ENCODE measurements around the gene BATF2. TPM values are rescaled to one million over a fixed set of nuclear protein-coding genes. Genes with fewer than 3 reads are reported as not detected.

BATF2 gene
- total and polyA plus RNA-seq, 10 of the 15 experiments (the other 5 are each of a cell fraction or from before 2014, with no cell fraction given), result 0.18 to 1.1 (median 0.38) TPM; not detected in 1

DNA sequence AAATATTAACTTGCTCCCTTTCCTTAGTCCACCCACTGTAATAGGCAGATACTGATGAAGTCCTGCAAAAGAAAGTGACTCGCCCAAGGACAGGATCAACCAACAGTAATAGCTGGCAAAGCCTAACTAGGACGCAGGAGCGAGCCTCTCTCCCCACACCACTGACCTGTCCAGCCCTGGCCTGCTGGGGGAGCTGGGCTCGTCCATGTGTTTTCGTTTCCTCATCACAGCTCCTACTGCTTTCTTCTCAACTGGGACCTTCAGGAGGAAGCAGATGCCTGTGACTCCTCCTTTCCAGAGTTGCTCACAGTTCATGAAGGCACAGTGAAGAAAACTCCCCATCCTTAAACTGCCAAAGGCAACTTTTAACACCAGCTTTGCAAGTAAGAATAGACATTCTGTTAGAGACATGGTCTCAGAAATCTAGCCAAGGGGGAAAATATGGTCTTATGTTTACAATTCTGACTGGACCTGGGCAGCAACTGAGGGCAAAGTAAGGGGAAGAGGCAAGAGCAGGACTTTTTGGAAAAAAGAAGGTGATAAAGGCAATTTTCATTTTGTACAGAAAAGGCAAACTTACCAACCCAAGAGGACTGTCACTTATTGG, 49.5 kb downstream of the BATF2 start:
- ChIA-PET RAD21 (ENCODE audit: unreplicated experiment) (interaction anchor here (0.7 kb wide), 1 partner anchor 96 kb away, joined by 3 read pairs; no protein-coding TSS in a partner anchor), SMC1A (ENCODE audit: uncharacterized antibody, unreplicated experiment) (interaction anchor here (0.8 to 1.1 kb wide), 2 partner anchors 9 to 592 kb away, joined by 3 read pairs; no protein-coding TSS in a partner anchor), POLR2A (no interaction called here), CTCF (interaction anchor here (0.5 to 1.6 kb wide), 3 partner anchors 234 to 300 kb away, joined by 3 read pairs; no protein-coding TSS in a partner anchor)
- no peak overlapping the region for H3K9ac ChIP-seq (ENCODE audit: control insufficient read depth, insufficient read depth, low read length)
- H3K79me2 ChIP-seq (ENCODE audit: control insufficient read depth, insufficient read depth, low read length), result no peaks in the 10 kb centered on the region
- H3K36me3 ChIP-seq (ENCODE audit: control insufficient read depth in 2 of 2, insufficient read depth in 2 of 2, low read length in 1 of 2), result no peaks in the 10 kb centered on the region
- ATAC-seq (no peak), FAIRE-seq (no peak), DNase-seq (ENCODE audit: low read depth, low spot score) (no peak)
- H4K20me1 ChIP-seq (ENCODE audit: control insufficient read depth, insufficient read depth), result 0 out of 2 replicates have a peak, but pooled peaks cover 2% of the 10 kb centered on the region
- H3K4me2 ChIP-seq (ENCODE audit: control insufficient read depth, insufficient read depth), result no peak overlapping the region
- BruUV-seq (replicated peaks), result no TSS peak
- no peaks in the 10 kb centered on the region for H3K9me3 ChIP-seq (replicated peaks; ENCODE audit: control insufficient read depth, insufficient read depth, low read length)
- H3K27me3 ChIP-seq (replicated peaks in 1 of 2; ENCODE audit: control insufficient read depth in 2 of 2, insufficient read depth in 2 of 2, low read length in 1 of 2), result no peaks in the 10 kb centered on the region
- intact Hi-C loops (cut with micrococcal nuclease; ENCODE audit: unreplicated experiment), result no loop called here
- H2AFZ ChIP-seq (ENCODE audit: control insufficient read depth, low read depth, low read length), result no peak overlapping the region
- no peaks in the 10 kb centered on the region; the same call in 1 of the 2 replicates for H3K4me1 ChIP-seq (ENCODE audit: control insufficient read depth, insufficient read depth, low read length)
- TF ChIP-seq, protein P1, sequence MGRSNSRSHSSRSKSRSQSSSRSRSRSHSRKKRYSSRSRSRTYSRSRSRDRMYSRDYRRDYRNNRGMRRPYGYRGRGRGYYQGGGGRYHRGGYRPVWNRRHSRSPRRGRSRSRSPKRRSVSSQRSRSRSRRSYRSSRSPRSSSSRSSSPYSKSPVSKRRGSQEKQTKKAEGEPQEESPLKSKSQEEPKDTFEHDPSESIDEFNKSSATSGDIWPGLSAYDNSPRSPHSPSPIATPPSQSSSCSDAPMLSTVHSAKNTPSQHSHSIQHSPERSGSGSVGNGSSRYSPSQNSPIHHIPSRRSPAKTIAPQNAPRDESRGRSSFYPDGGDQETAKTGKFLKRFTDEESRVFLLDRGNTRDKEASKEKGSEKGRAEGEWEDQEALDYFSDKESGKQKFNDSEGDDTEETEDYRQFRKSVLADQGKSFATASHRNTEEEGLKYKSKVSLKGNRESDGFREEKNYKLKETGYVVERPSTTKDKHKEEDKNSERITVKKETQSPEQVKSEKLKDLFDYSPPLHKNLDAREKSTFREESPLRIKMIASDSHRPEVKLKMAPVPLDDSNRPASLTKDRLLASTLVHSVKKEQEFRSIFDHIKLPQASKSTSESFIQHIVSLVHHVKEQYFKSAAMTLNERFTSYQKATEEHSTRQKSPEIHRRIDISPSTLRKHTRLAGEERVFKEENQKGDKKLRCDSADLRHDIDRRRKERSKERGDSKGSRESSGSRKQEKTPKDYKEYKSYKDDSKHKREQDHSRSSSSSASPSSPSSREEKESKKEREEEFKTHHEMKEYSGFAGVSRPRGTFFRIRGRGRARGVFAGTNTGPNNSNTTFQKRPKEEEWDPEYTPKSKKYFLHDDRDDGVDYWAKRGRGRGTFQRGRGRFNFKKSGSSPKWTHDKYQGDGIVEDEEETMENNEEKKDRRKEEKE (IDR thresholded peaks at IDR 0.05), result no peak
- TF ChIP-seq CREM (IDR thresholded peaks at IDR 0.05; ENCODE audit: low read depth) (no peak), POLR2AphosphoS2 (IDR thresholded peaks at IDR 0.05; ENCODE audit: low read depth, low read length) (no peak), HDAC6 (IDR thresholded peaks at IDR 0.05; ENCODE audit: unreplicated experiment) (no peak), MTA2 (IDR thresholded peaks at IDR 0.05; ENCODE audit: low read depth) (no peak), TBL1XR1 (IDR thresholded peaks at IDR 0.05; ENCODE audit: low read depth, low read length) (no peak), NFYA (IDR thresholded peaks at IDR 0.05; ENCODE audit: borderline replicate concordance, low read depth, low read length) (no peak), BRCA1 (IDR thresholded peaks at IDR 0.05; ENCODE audit: low read depth, low read length) (no peak), RFX5 (IDR thresholded peaks at IDR 0.05; ENCODE audit: low read depth, low read length) (no peak), SUPT20H (IDR thresholded peaks at IDR 0.05; ENCODE audit: borderline replicate concordance, control insufficient read depth, low read depth, low read length) (no peak), RUNX3 (IDR thresholded peaks at IDR 0.05; ENCODE audit: low read length) (no peak), HCFC1 (IDR thresholded peaks at IDR 0.05; ENCODE audit: low read length) (no peak), SMAD1 (IDR thresholded peaks at IDR 0.05; ENCODE audit: low read depth, partially characterized antibody) (no peak), MYB (IDR thresholded peaks at IDR 0.05; ENCODE audit: borderline replicate concordance, low read depth, low read length) (no peak), YBX1 (IDR thresholded peaks at IDR 0.05) (no peak), SREBF2 (IDR thresholded peaks at IDR 0.05; ENCODE audit: low read length) (no peak)
- TF ChIP-seq, protein P2, sequence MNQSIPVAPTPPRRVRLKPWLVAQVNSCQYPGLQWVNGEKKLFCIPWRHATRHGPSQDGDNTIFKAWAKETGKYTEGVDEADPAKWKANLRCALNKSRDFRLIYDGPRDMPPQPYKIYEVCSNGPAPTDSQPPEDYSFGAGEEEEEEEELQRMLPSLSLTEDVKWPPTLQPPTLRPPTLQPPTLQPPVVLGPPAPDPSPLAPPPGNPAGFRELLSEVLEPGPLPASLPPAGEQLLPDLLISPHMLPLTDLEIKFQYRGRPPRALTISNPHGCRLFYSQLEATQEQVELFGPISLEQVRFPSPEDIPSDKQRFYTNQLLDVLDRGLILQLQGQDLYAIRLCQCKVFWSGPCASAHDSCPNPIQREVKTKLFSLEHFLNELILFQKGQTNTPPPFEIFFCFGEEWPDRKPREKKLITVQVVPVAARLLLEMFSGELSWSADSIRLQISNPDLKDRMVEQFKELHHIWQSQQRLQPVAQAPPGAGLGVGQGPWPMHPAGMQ (IDR thresholded peaks at IDR 0.05; ENCODE audit: borderline replicate concordance), result no peak
- TF ChIP-seq, protein P3, sequence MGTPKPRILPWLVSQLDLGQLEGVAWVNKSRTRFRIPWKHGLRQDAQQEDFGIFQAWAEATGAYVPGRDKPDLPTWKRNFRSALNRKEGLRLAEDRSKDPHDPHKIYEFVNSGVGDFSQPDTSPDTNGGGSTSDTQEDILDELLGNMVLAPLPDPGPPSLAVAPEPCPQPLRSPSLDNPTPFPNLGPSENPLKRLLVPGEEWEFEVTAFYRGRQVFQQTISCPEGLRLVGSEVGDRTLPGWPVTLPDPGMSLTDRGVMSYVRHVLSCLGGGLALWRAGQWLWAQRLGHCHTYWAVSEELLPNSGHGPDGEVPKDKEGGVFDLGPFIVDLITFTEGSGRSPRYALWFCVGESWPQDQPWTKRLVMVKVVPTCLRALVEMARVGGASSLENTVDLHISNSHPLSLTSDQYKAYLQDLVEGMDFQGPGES (IDR thresholded peaks at IDR 0.05), result no peak
- TF ChIP-seq, protein P4, sequence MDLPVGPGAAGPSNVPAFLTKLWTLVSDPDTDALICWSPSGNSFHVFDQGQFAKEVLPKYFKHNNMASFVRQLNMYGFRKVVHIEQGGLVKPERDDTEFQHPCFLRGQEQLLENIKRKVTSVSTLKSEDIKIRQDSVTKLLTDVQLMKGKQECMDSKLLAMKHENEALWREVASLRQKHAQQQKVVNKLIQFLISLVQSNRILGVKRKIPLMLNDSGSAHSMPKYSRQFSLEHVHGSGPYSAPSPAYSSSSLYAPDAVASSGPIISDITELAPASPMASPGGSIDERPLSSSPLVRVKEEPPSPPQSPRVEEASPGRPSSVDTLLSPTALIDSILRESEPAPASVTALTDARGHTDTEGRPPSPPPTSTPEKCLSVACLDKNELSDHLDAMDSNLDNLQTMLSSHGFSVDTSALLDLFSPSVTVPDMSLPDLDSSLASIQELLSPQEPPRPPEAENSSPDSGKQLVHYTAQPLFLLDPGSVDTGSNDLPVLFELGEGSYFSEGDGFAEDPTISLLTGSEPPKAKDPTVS (IDR thresholded peaks at IDR 0.05; ENCODE audit: low read depth, low read length), result no peak
- no peak overlapping the region for H3K4me3 ChIP-seq
- WGBS (ENCODE audit: insufficient coverage, insufficient replicate concordance, low lambda C conversion rate, missing lambda C conversion rate), result 14% methylated on average over 5 of the region's 5 CpGs
- in situ Hi-C loops (cut with MboI), result no loop called here
- H3K27ac ChIP-seq (ENCODE audit: control insufficient read depth, insufficient read depth), result no peak overlapping the region
